HG03575 (cell line): ENCODE data around the gene EPG5.

ENCODE experiments used
- ATAC-seq: cut with Tn5 transposase; IDR thresholded peaks from one replicate; pipeline ENCODE4 v1.9.1; 2021; ENCODE audit not compliant: unreplicated experiment, insufficient number of reproducible peaks, low FRiP score; ENCODE audit errors: extremely low read depth

The EPG5 gene

GRCh38 chr18:45935591-45936335 is 31.4 kb downstream of the EPG5 start:
- ATAC-seq, result no peak

- ATAC-seq, result no peak
Observed at GRCh38 chr18:45932708-45933107, 34.4 kb downstream of the EPG5 start.

- no peak for ATAC-seq
Observed at GRCh38 chr18:45930963-45931362, 36.2 kb downstream of the EPG5 start.

GRCh38 chr18:45926691-45927090 is 40.4 kb downstream of the EPG5 start:
- ATAC-seq, result no peak

- ATAC-seq, result no peak
Observed at GRCh38 chr18:45926085-45926484, 41.0 kb downstream of the EPG5 start.

GRCh38 chr18:45923138-45923537 is 44.0 kb downstream of the EPG5 start:
- ATAC-seq, result no peak

- no peak for ATAC-seq
Observed at GRCh38 chr18:45920367-45920766, 46.8 kb downstream of the EPG5 start.

- no peak for ATAC-seq
Observed at GRCh38 chr18:45916302-45916701, 50.8 kb downstream of the EPG5 start.

- ATAC-seq, result no peak
Observed at GRCh38 chr18:45913276-45913675, 53.9 kb downstream of the EPG5 start.

- ATAC-seq, result no peak
Observed at GRCh38 chr18:45910405-45911023, 56.6 kb downstream of the EPG5 start.

- ATAC-seq, result no peak
Observed at GRCh38 chr18:45901654-45902210, 65.4 kb downstream of the EPG5 start.

GRCh38 chr18:45900623-45901022 is 66.5 kb downstream of the EPG5 start:
- no peak for ATAC-seq

- no peak for ATAC-seq
Observed at GRCh38 chr18:45896991-45897390, 70.1 kb downstream of the EPG5 start.

- no peak for ATAC-seq
Observed at GRCh38 chr18:45896452-45896851, 70.7 kb downstream of the EPG5 start.

GRCh38 chr18:45895339-45895738 is 71.8 kb downstream of the EPG5 start:
- ATAC-seq, result no peak

GRCh38 chr18:45894818-45895217 is 72.3 kb downstream of the EPG5 start:
- no peak for ATAC-seq

GRCh38 chr18:45891806-45892205 is 75.3 kb downstream of the EPG5 start:
- ATAC-seq, result no peak

- ATAC-seq, result no peak
Observed at GRCh38 chr18:45890606-45891005, 76.5 kb downstream of the EPG5 start.

GRCh38 chr18:45889419-45890064 is 77.6 kb downstream of the EPG5 start:
- ATAC-seq, result no peak

GRCh38 chr18:45887585-45887984 is 79.5 kb downstream of the EPG5 start:
- ATAC-seq, result no peak
